SK-N-SH treated with all-trans-retinoic acid at 6 μM for 48 hours (cell line): ENCODE results near the gene LRRC52.

Source experiments
- ATAC-seq: fragments of 200-7000 bp; cut with Tn5 transposase; 3 replicates; pipeline ENCODE4 v1.9.1; 2020; ENCODE audit warnings: mild to moderate bottlenecking, moderate library complexity
- ARNTL ChIP-seq: fragments of 450-650 bp; formaldehyde crosslinking; IDR thresholded peaks from 2 replicates; pipeline ENCODE4 v1.5.0; 2020; ENCODE audit warnings: low read depth, mild to moderate bottlenecking, moderate library complexity, borderline replicate concordance
- BACH2 ChIP-seq: fragments of 250-450 bp; sonication (Bioruptor Pico); IDR thresholded peaks from 2 replicates; pipeline ENCODE4 v1.9.0; 2021; ENCODE audit warnings: mild to moderate bottlenecking, borderline replicate concordance
- CREB5 ChIP-seq: fragments of 250-450 bp; sonication (Bioruptor Pico); IDR thresholded peaks from 2 replicates; pipeline ENCODE4 v1.5.1; 2020; ENCODE audit warnings: low read depth, mild to moderate bottlenecking, moderate library complexity
- ESRRG ChIP-seq: fragments of 250-450 bp; sonication (Bioruptor Pico); IDR thresholded peaks from 2 replicates; pipeline ENCODE4 v1.6.1; 2021; ENCODE audit warnings: mild to moderate bottlenecking
- GLIS3 ChIP-seq: fragments of 250-450 bp; sonication (Bioruptor Pico); IDR thresholded peaks from 2 replicates; pipeline ENCODE4 v1.5.0; 2020; ENCODE audit warnings: mild to moderate bottlenecking, moderate library complexity
- ISL1 ChIP-seq: fragments of 250-450 bp; sonication (Bioruptor Pico); IDR thresholded peaks from 2 replicates; pipeline ENCODE4 v2.1.2; 2022; ENCODE audit warnings: mild to moderate bottlenecking, moderate library complexity
- OSR1 ChIP-seq: fragments of 250-450 bp; sonication (Bioruptor Pico); IDR thresholded peaks from 2 replicates; pipeline ENCODE4 v1.8.0; 2022; ENCODE audit warnings: moderate library complexity, mild to moderate bottlenecking, inconsistent platforms
- PPARA ChIP-seq: fragments of 250-450 bp; sonication (Bioruptor Pico); IDR thresholded peaks from 2 replicates; pipeline ENCODE4 v1.5.0; 2020; ENCODE audit warnings: mild to moderate bottlenecking, borderline replicate concordance
- RARB ChIP-seq: fragments of 250-450 bp; sonication (Bioruptor Pico); IDR thresholded peaks from 2 replicates; pipeline ENCODE4 v1.8.0; 2021; ENCODE audit warnings: mild to moderate bottlenecking, moderate library complexity
- SNAI2 ChIP-seq: fragments of 250-450 bp; sonication (Bioruptor Pico); IDR thresholded peaks from 2 replicates; pipeline ENCODE4 v1.5.0; 2020; ENCODE audit warnings: mild to moderate bottlenecking, moderate library complexity
- TCF4 ChIP-seq: fragments of 250-450 bp; sonication (Bioruptor Pico); IDR thresholded peaks from 2 replicates; pipeline ENCODE4 v1.8.0; 2021; ENCODE audit warnings: mild to moderate bottlenecking, moderate library complexity, borderline replicate concordance
- TOX ChIP-seq: fragments of 250-450 bp; sonication (Bioruptor Pico); IDR thresholded peaks from 2 replicates; pipeline ENCODE4 v1.8.0; 2021; ENCODE audit warnings: mild to moderate bottlenecking, moderate library complexity, borderline replicate concordance
- ZC3H10 ChIP-seq: fragments of 250-450 bp; sonication (Bioruptor Pico); IDR thresholded peaks from 2 replicates; pipeline ENCODE4 v1.5.1; 2021; ENCODE audit warnings: mild to moderate bottlenecking, moderate library complexity
- ZFP3 ChIP-seq: fragments of 250-450 bp; sonication (Bioruptor Pico); IDR thresholded peaks from 2 replicates; pipeline ENCODE4 v1.5.0; 2020; ENCODE audit warnings: mild to moderate bottlenecking, moderate library complexity
- ZNF565 ChIP-seq: fragments of 450-650 bp; formaldehyde crosslinking; conservative IDR thresholded peaks from 2 replicates; pipeline ENCODE4 v1.5.0; 2020; ENCODE audit warnings: low read depth, mild to moderate bottlenecking, moderate library complexity
- ZNF70 ChIP-seq: fragments of 450-650 bp; formaldehyde crosslinking; IDR thresholded peaks from 2 replicates; pipeline ENCODE4 v1.5.0; 2020; ENCODE audit warnings: mild to moderate bottlenecking, moderate library complexity
- ZNF8 ChIP-seq: fragments of 450-650 bp; formaldehyde crosslinking; IDR thresholded peaks from 2 replicates; pipeline ENCODE4 v1.5.0; 2020; ENCODE audit warnings: mild to moderate bottlenecking, moderate library complexity
- TF ChIP-seq, protein P1 (sequence below): fragments of 250-450 bp; sonication (Bioruptor Pico); IDR thresholded peaks from 2 replicates; pipeline ENCODE4 v1.8.0; 2021; ENCODE audit warnings: low read depth, mild to moderate bottlenecking, moderate library complexity, borderline replicate concordance
- TF ChIP-seq, protein P2 (sequence below): fragments of 250-450 bp; sonication (Bioruptor Pico); IDR thresholded peaks from 2 replicates; pipeline ENCODE4 v1.5.0; 2020; ENCODE audit warnings: mild to moderate bottlenecking, moderate library complexity
- TF ChIP-seq, protein P3 (sequence below): fragments of 250-450 bp; sonication (Bioruptor Pico); IDR thresholded peaks from 2 replicates; pipeline ENCODE4 v1.8.0; 2020; ENCODE audit warnings: mild to moderate bottlenecking, moderate library complexity, borderline replicate concordance

The LRRC52 gene

GRCh38 chr1:165542647-165543046 lies 1.2 kb upstream of the LRRC52 start:
- no peak for ATAC-seq
- TF ChIP-seq GLIS3 (CRISPR knock-in tag) (no peak), TOX (CRISPR knock-in tag) (no peak), CREB5 (CRISPR knock-in tag) (no peak)

DNA sequence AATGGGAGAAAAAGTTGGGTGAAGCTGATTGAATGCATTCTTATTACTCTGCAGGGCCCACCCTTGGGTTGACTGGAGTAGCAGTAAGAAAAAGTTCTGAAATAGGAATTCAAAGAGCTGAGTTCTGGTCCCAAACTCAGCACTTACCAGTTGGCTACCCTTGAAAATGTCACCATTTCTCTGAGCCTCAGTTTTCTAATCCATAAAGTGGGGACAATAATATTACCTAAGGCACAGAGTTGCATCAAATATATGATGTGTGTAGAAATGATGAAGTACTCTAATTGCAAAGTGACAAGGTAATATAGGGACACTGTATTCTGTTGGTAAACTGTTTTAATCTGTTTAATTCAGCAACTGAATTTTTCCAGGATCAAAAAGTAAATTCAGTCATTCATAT lies 1.2 kb downstream of the LRRC52 start:
- TF ChIP-seq SNAI2 (CRISPR knock-in tag) (no peak), TCF4 (CRISPR knock-in tag) (no peak), ZNF70 (CRISPR knock-in tag) (no peak)
- TF ChIP-seq, protein P1, sequence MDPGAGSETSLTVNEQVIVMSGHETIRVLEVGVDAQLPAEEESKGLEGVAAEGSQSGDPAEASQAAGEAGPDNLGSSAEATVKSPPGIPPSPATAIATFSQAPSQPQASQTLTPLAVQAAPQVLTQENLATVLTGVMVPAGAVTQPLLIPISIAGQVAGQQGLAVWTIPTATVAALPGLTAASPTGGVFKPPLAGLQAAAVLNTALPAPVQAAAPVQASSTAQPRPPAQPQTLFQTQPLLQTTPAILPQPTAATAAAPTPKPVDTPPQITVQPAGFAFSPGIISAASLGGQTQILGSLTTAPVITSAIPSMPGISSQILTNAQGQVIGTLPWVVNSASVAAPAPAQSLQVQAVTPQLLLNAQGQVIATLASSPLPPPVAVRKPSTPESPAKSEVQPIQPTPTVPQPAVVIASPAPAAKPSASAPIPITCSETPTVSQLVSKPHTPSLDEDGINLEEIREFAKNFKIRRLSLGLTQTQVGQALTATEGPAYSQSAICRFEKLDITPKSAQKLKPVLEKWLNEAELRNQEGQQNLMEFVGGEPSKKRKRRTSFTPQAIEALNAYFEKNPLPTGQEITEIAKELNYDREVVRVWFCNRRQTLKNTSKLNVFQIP (CRISPR knock-in tag), result no peak
- ATAC-seq, result no peak

GRCh38 chr1:165545974-165546373 lies 2.2 kb downstream of the LRRC52 start:
- no peak for TF ChIP-seq ZC3H10 (CRISPR knock-in tag)
- TF ChIP-seq ZNF8 (CRISPR knock-in tag), result no peak
- TF ChIP-seq TCF4 (CRISPR knock-in tag), result no peak
- TF ChIP-seq ARNTL, result no peak
- no peak for TF ChIP-seq TOX (CRISPR knock-in tag)
- TF ChIP-seq OSR1 (CRISPR knock-in tag), result no peak
- no peak for TF ChIP-seq ESRRG
- no peak for TF ChIP-seq BACH2 (CRISPR knock-in tag)
- no peak for TF ChIP-seq ISL1 (CRISPR knock-in tag)
- TF ChIP-seq, all 23 proteins: peak for 0
- ATAC-seq, result no peak

DNA sequence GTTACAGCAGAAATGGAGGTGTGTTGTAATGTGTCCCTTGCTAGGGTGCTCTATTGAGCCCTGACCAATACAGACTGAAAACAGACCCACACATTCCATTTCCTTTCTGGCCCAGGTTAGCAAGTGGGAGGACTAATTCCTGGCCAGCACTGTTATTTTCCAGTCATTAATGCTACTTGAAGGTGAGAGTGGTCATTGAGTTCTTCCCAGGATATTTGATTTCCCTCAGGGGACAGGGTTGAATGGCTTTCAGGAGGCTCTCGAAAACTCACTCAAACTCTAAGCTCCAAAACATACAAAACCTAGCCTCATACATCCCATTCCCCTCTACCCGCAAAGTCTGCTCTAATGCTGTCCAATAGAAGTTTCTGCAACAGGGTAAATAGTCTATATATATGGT lies 6.2 kb downstream of the LRRC52 start:
- no peak for ATAC-seq
- TF ChIP-seq SNAI2 (CRISPR knock-in tag) (no peak), ZNF70 (CRISPR knock-in tag) (no peak), TOX (CRISPR knock-in tag) (no peak), ZNF565 (CRISPR knock-in tag) (no peak), CREB5 (CRISPR knock-in tag) (no peak)

GRCh38 chr1:165551469-165551868 lies 7.7 kb downstream of the LRRC52 start:
- TF ChIP-seq, protein P2, sequence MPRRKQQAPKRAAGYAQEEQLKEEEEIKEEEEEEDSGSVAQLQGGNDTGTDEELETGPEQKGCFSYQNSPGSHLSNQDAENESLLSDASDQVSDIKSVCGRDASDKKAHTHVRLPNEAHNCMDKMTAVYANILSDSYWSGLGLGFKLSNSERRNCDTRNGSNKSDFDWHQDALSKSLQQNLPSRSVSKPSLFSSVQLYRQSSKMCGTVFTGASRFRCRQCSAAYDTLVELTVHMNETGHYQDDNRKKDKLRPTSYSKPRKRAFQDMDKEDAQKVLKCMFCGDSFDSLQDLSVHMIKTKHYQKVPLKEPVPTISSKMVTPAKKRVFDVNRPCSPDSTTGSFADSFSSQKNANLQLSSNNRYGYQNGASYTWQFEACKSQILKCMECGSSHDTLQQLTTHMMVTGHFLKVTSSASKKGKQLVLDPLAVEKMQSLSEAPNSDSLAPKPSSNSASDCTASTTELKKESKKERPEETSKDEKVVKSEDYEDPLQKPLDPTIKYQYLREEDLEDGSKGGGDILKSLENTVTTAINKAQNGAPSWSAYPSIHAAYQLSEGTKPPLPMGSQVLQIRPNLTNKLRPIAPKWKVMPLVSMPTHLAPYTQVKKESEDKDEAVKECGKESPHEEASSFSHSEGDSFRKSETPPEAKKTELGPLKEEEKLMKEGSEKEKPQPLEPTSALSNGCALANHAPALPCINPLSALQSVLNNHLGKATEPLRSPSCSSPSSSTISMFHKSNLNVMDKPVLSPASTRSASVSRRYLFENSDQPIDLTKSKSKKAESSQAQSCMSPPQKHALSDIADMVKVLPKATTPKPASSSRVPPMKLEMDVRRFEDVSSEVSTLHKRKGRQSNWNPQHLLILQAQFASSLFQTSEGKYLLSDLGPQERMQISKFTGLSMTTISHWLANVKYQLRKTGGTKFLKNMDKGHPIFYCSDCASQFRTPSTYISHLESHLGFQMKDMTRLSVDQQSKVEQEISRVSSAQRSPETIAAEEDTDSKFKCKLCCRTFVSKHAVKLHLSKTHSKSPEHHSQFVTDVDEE (CRISPR knock-in tag), result no peak
- no peak for TF ChIP-seq RARB
- TF ChIP-seq, protein P3, sequence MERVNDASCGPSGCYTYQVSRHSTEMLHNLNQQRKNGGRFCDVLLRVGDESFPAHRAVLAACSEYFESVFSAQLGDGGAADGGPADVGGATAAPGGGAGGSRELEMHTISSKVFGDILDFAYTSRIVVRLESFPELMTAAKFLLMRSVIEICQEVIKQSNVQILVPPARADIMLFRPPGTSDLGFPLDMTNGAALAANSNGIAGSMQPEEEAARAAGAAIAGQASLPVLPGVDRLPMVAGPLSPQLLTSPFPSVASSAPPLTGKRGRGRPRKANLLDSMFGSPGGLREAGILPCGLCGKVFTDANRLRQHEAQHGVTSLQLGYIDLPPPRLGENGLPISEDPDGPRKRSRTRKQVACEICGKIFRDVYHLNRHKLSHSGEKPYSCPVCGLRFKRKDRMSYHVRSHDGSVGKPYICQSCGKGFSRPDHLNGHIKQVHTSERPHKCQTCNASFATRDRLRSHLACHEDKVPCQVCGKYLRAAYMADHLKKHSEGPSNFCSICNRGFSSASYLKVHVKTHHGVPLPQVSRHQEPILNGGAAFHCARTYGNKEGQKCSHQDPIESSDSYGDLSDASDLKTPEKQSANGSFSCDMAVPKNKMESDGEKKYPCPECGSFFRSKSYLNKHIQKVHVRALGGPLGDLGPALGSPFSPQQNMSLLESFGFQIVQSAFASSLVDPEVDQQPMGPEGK (CRISPR knock-in tag), result no peak
- no peak for TF ChIP-seq PPARA
- TF ChIP-seq, protein P1 (CRISPR knock-in tag), result no peak
- TF ChIP-seq CREB5 (CRISPR knock-in tag), result no peak
- TF ChIP-seq TCF4 (CRISPR knock-in tag), result no peak
- TF ChIP-seq ZFP3 (CRISPR knock-in tag), result no peak
- ATAC-seq, result no peak
